Non-pigmented ciliary epithelial cell (primary cell): ENCODE measurements around the gene TNFRSF19.
"Not testable (repeated sequence)": the region's sequence is repeated elsewhere in the genome, so short reads cannot be mapped to it uniquely, and the experiment has no call there.

ENCODE experiments used
- DNase-seq: peaks from one replicate; pipeline ENCODE4 v3.0.0-alpha.2; 2010; ENCODE audit warnings: low read depth

Gene TNFRSF19

GRCh38 chr13:23654111-23655110 lies 84.2 kb downstream of the TNFRSF19 start:
- DNase-seq, result no peak

GRCh38 chr13:23655321-23655720 lies 85.1 kb downstream of the TNFRSF19 start:
- DNase-seq, result no peak

- peak; percentile 92 for DNase-seq
Measured at GRCh38 chr13:23656637-23657371, 86.6 kb downstream of the TNFRSF19 start.

- no peak for DNase-seq
Measured at GRCh38 chr13:23658929-23659541, 88.8 kb downstream of the TNFRSF19 start.

GRCh38 chr13:23660249-23660648 lies 90.0 kb downstream of the TNFRSF19 start:
- no peak for DNase-seq

GRCh38 chr13:23666582-23666981 lies 96.4 kb downstream of the TNFRSF19 start:
- DNase-seq, result no peak

- no peak for DNase-seq
Measured at GRCh38 chr13:23667750-23668149, 97.5 kb downstream of the TNFRSF19 start.

- DNase-seq, result no peak
Measured at GRCh38 chr13:23668562-23668961, 98.3 kb downstream of the TNFRSF19 start.

- no peak for DNase-seq
Measured at GRCh38 chr13:23670793-23671192, 100.6 kb downstream of the TNFRSF19 start.

GRCh38 chr13:23671377-23671776 lies 101.2 kb downstream of the TNFRSF19 start:
- DNase-seq, result no peak

GRCh38 chr13:23671897-23672296 lies 101.7 kb downstream of the TNFRSF19 start:
- no peak for DNase-seq

- no peak for DNase-seq
Measured at GRCh38 chr13:23672616-23673015, 102.4 kb downstream of the TNFRSF19 start.

- DNase-seq, result peak; percentile 93
Measured at GRCh38 chr13:23673354-23673753, 103.1 kb downstream of the TNFRSF19 start.

- DNase-seq, result no peak
Measured at GRCh38 chr13:23673867-23674605, 103.8 kb downstream of the TNFRSF19 start.

GRCh38 chr13:23674795-23675640 lies 104.8 kb downstream of the TNFRSF19 start:
- peak; percentile 79 for DNase-seq

GRCh38 chr13:23677679-23678288 lies 107.6 kb downstream of the TNFRSF19 start:
- not testable (repeated sequence) for DNase-seq

- no peak for DNase-seq
Measured at GRCh38 chr13:23678795-23679194, 108.6 kb downstream of the TNFRSF19 start.

- DNase-seq, result peak; percentile 57
Measured at GRCh38 chr13:23679220-23679619, 109.0 kb downstream of the TNFRSF19 start.

GRCh38 chr13:23680845-23681669 lies 110.8 kb downstream of the TNFRSF19 start:
- DNase-seq, result no peak
